ENCODE results near the gene AMZ1.
A peak's percentile ranks its signal among the peaks of the same experiment; 100 is the strongest.

GRCh38 chr7:2719007-2719406 lies 31.0 kb downstream of the AMZ1 start:
- TF ChIP-seq CTCF (IDR thresholded peaks at IDR 0.05) (peak in 3 of 7 experiments; percentile 3 to 18 (median 16)), POLR2A (IDR thresholded peaks at IDR 0.05) (no peak), POLR2AphosphoS5 (IDR thresholded peaks at IDR 0.05) (no peak), EP300 (IDR thresholded peaks at IDR 0.05) (no peak)
